ENCODE data around the gene DYTN.

The DYTN gene

GRCh38 chr2:206611736-206612135 is 106.5 kb downstream of the DYTN start:
- FAIRE-seq, result no peak

- FAIRE-seq, result no peak
Measured at GRCh38 chr2:206611191-206611590, 107.0 kb downstream of the DYTN start.

- no peak for FAIRE-seq
Measured at GRCh38 chr2:206610451-206610850, 107.7 kb downstream of the DYTN start.

GRCh38 chr2:206603243-206603642 is 115.0 kb downstream of the DYTN start:
- FAIRE-seq, result no peak
